Stromal cell of bone marrow (primary cell): ENCODE measurements around the gene THBS2.
"Not testable (repeated sequence)": the region's sequence is repeated elsewhere in the genome, so short reads cannot be mapped to it uniquely, and the experiment has no call there.

ENCODE experiments used
- DNase-seq: peaks from one replicate; pipeline ENCODE4 v3.0.0-alpha.2; 2012; ENCODE audit warnings: low read depth

The THBS2 gene

DNA sequence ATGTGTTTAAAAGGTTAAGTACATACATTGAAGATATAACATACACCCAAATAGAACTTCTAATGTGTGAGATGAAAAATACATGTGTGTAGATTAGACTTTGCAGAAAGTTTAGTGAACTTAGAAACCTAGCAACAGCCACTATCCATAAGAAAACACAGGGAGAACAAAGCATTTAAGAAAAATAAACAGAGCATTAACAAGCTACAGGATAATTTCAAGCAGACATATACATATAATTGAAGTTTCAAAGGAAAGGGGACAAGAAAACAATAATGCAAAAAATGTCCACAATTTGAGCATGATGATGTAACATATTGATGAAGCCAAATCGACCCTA lies 18.2 kb upstream of the THBS2 start:
- no peak for DNase-seq

DNA sequence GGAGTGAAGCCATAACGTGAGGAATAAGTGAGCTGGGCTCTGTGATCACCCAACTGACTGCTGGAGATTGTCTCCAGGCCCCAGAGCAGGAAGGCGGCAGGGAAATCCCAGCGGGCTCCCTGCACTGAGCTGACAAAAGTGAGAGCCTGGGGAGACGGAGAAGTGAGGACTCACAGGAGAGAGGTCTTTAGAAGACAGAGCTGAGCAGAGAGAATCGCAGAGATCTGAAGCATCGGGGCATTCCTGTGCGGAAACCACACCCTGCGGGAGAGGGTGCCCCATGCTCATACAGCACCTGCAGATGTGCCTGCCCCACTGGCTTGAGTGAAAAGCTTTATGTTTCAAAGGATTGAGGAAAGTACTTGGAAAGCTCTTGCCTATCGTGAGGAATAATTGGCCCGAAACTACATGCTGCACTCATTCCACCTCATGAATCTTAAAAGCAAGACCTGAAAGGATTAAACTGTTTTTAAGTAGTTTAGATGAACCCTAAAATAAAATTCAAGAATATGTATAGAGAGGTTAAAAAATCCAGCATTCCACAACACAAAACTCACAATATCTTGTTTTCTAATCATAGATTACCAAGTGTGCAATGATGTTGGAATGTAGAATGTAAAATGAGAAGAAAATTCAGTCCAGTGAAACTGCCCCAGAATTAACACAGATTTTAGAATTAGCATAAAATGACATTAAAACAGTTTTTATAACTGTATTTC lies 17.7 kb upstream of the THBS2 start:
- DNase-seq, result no peak

DNA sequence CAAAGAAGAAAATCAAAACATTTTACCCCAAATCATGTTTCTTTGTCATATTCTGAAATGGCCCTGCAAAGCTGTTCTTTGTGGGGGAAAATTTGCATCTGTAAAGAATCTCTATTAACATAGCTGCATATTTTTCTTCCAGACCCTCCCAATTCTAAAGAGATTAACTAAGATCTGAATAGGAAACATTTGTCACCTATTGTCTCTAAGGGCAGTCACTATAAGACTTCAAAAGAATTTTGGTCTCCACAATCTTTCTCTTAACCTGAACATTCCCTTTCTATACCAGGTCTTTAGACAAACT lies 16.4 kb upstream of the THBS2 start:
- DNase-seq, result not testable (repeated sequence)

DNA sequence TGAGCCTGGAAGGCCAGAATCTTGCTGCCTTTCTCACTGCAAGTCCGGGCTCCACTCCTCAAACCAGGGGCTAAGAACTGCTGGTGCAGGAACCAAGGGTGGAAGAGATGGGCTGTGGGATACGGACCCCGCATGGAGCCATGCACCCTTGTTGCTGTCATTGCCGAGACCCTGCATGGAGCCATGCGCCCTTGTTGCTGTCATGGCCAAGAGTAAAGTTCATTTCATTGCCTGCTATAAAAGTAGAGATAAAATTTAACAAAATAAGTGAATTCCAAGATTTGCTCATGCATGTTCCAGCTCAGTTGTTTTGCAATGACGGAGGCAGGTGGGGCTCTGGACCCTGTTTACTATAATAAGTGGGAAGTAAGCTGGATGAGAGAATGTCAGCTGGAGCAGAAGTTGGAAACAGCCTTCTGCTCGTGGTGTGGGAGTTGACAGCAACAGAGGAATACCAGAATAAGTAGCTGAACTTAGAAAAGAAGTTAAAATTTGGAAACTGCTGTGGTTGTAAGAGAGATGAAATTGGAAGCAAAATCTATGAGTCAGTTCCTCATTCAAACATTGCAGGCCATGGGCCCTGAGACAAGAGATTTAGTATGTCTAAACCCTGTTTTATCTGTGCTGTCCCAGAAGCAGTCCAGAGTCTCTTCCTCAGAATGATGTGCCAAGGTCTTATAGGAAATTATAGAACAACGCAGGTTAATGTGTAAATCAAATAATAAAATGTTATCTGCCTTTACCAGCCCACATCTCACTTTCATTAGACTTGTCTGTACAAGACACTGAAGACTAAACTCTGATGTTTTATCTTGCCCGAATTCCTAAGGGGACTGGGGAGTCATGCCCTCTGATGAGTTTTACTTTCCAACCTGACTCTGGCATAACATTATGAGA lies 15.8 kb upstream of the THBS2 start:
- peak; percentile 66 for DNase-seq

DNA sequence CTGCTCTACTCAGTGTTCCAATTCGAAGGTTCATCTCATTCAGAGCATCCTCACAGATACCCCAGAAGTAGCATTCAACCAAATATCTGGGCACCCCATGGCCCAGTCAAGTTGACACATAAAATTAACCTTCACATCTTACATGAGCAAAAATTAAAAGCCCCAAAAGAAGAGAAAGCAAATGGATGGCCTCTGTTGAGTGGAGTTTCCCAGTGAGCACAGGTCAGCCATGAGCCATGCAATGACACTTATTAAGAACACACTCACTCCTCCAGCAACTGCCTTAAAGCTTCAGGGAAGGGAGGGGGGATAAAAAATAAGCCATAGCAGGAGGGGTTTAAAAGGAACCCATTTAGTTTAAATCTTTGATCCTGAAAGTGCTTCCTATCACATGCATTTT lies 14.6 kb upstream of the THBS2 start:
- no peak for DNase-seq

DNA sequence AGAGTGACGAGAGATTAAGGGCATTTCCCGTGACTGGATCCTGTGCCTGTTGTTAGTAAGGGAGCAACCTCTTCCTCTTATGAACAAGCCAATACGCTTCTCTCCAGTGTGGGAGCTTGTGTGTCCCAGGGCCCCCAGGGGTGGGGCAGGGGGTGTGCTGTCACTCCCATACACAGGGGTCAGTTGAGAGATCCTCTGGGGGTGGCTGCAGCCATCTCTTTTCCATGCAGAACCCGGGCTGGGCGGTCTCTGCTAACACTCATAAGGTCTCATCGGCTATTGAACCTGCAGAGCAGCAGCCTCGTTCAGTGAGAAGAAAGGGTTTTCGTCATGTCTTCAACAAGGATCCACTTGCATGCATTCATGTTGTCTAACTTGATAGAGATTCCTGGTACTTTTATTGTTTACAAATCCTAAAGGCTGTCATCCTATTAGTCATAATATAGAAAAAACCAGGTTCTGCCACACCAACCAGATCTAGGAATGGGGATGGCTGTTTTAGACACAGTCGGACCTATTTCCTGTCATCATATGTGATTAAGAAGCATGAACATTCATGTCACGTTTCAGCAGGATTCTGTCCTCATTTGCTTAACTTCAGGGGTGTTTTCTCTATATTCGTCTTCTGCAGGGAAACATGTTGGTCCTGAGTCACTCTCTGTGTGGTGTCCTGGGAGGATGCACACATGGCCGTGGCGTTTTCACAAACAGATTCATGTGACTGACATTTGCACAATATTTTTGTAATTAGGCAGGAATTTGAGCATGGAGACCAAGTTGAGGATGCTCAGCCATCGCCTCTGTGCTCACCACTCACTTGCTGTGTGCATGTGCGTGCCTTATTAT lies 13.3 kb upstream of the THBS2 start:
- no peak for DNase-seq

DNA sequence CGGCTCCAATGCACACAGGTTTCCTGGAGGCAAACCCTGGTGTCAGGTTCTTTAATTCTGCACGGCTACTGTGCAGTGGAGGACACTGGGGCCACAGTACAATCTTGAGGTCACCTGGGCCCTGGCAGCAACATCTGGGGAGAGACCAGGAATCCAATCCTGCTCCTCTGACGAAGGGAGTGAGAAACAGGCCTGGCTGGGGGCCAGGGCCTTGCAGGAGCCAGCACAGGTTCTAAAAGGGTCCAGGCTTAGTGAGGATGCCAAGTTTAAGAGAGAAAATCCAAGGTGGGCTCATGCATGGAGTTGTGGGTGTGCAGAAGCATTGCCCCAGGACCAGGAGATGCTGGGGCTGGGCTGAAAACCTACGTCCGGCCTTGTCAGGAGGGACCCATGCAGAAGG lies 12.6 kb upstream of the THBS2 start:
- no peak for DNase-seq

DNA sequence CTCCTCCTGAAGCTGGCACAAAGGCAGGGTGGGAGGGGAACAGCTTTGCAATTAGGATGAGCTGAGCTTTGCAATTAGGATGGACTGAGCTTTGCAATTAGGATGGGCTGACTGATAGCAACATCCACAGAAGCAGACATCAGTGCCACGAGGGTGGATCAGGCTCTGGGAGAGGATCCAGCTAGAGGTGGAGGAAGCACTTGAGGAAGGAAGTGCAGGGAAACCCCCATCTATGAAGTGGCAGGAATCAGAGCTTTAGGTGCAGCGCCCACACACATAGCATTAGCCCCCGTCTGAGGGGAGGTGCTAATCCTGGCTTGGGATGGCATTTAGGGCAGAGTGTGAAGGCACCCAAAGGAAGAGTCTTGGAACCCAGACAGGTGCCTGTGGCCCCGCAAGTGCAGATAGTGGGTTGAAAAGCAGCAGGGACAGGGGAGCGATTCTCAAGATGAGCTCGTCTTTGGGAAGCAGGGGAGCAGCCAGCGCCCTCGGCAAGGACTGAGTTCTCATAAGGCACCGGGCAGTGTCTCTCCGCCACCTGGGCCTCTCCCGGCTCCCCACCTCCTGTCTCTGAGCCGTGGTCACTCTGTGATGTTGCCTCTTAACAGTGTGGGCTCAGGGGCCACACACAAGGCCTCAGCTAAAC lies 12.0 kb upstream of the THBS2 start:
- no peak for DNase-seq

DNA sequence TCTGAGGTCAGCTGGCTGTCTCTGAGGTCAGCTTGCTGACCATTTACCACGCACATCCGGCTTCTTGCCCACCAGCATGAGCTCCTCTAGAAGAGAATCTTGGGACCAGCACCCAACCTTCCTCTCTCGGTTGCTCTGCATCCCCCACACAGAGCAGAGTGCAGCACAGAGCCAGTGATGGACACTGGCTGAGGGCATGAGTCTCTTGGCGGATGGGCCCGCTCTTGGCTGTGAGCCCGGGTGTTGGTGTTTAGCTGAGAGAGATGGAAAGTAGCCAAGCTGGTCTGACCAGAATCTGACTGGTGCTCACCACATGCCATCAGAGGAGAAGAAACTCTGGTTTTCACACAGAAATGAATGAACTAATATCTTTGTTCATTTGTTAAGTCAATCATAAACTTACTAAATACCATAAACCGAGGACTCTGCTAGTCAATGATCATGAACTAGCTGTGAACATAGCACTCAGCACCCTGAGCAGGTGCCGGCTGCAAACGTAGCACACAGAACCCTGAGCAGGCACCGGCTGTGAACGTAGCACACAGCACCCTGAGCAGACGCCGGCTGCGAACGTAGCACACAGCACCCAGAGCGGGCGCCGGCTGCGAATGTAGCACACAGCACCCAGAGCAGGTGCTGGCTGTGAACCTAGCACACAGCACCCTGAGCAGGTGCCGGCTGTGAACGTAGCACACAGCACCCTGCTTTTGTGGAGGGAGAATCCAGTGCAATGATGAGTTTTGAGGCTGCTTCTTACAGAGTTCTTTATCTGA lies 10.4 kb upstream of the THBS2 start:
- DNase-seq, result peak; percentile 67

DNA sequence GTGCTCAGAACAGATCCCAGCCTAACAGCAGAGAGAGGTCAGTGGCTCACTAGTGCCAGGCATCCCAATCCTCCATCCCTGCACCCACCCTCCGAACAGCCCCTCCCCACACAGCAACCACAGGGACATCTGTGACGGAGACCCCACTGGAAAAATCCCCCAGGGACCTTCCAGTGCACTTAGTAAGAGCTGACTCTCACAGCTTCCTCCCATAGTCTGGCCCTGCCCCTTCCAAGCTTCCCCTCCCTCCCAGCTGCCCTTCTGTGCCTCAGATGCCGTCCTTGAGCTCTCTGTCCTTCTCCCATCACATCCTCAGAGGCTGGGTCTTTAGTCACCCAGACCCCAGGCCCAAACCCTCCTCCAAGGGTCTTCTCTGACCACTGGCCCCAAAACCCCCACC lies 9.7 kb upstream of the THBS2 start:
- no peak for DNase-seq

DNA sequence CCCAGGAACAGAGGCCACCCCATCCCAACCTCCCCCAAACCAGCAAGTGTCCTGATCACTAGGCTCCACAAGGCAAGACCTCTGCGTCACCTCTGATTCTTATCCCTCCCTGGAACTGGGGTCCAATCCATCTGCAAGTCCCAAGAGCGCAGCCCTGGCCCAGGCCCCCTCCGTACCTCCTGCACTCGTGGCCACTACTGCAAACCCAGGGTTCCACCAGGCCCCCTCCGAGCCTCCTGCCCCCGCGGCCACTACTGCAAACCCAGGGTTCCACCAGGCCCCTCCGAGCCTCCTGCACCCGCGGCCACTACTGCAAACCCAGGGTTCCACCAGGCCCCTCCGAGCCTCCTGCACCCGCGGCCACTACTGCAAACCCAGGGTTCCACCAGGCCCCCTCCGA lies 9.0 kb upstream of the THBS2 start:
- not testable (repeated sequence) for DNase-seq

DNA sequence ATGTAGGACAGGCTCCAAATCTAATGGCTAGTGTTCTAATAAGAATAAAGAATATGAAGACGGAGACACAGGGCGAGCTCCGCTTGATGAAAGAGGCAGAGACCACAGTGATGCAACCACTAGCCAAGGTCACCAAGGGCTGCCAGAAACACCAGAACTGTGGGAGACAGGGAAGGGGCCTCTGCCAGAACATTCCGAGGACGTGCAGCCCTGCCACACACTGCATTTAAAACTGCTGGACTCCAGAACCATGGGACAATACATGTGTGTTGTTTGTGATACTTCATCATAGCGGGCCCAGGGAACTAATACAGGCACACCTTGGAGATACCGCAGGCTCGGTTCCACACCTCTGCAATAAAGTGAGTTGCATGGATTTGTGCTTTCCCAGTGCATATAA lies 2.9 kb upstream of the THBS2 start:
- no peak for DNase-seq

DNA sequence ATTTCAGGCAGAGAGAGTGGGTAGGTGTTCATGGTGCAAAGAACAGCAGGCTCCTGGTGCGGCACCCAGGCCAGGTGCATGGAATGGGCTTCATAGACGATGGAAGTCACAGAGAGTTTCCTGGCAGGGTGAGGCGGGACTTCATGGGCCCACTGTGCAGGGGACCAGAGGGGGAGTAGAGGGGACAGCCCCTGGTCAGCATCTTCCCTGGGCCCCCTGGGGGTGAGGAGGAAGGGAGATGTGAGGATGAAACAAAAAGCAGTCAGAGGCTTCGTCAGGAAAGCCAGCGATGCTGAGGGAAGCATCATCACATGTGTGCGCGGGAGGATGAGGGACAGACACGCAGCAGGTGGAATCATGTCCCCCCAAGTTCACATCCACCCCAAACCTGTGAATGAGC lies 2.4 kb upstream of the THBS2 start:
- DNase-seq, result no peak

DNA sequence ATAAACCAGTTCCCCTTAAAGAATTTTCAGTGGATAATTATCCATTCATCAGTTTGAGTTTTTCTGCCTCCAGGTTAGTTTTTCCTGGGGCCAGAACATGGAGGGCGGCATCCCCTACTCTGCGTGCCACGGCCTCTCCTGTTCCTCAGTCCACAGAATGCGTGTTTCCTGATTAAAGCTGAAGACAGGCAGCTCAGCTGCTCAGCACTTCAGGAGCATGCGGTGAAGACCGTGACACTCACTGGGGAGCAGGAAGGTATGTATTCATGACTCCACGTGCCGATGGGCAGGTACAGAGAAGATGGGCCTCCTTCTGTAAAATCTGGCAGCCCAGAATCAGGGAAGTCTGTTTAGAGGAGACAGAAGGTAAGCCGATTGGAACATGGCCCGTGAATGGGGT lies 2.0 kb upstream of the THBS2 start:
- no peak for DNase-seq

DNA sequence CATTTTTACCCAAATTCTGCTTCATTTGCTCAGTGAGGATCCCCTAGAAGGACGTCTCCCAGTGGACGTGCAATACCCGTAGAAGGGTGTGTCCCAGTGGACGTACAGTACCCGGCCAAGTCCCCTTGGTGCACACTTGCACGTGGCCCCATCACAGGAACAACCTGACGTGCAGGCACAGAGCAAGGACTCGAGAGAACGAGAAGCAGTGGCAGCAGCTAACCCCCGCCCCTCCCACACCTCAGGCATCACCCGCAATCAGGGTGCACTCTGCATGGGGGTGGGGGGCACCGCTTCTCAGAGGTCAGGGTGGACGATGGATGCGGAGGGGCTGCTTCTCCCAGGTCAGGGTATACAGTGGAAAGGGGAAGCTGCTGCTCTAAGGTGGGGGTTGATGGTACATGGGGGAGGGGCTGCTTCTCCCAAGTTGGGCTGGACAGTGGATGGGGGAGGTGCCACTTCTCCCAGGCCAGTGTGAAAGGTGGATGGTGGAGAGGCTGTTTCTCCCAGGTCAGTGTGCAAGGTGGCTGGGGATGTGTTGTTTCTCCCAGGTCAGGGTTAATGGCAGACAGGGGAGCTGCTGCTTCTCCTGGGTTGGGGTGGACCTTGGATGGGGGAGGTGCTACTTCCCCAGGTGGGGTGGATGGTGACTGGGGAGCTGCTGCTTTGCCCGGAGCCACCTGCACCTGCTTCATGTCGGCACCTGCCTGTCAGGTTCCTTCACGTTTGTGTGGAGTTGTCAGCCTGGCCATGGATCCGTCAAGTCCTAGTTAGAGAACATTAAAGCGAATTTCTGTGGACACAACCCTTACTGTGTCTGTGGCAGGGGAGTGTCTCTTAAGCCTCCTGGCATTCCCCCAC lies 1.0 kb upstream of the THBS2 start:
- DNase-seq, result no peak

DNA sequence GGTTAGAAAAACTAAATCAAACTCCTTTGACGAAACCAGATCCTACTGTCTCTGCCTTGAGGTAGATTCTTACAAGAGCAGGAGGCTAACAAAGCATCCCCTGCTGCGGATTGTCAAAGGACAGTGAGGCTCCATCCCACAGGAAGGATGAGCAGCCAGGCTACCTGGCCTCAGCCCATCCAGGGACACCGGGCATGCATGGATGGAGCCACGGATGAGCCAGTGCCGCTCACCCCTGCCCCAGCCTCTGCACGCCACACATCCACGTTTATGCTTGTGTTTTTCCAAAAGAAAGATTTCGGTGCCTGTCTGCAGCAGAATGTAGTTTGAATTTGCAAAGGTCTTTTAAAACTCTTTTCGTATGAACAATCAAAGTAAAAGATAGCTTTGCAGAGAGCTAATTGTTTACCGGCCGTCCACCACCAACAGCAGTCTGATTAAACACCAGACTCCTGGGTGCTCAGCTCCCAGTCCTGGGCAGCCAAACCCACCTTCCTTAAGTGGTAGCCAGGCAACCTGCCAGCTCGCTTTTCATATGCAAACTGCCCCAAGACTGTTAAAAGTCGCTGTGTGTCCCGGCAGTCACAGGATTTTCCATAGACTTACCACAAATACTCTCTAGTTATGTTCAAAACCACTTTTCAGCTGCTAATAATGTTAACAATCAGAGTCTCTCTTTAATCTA lies 999 bp downstream of the THBS2 start:
- no peak for DNase-seq

DNA sequence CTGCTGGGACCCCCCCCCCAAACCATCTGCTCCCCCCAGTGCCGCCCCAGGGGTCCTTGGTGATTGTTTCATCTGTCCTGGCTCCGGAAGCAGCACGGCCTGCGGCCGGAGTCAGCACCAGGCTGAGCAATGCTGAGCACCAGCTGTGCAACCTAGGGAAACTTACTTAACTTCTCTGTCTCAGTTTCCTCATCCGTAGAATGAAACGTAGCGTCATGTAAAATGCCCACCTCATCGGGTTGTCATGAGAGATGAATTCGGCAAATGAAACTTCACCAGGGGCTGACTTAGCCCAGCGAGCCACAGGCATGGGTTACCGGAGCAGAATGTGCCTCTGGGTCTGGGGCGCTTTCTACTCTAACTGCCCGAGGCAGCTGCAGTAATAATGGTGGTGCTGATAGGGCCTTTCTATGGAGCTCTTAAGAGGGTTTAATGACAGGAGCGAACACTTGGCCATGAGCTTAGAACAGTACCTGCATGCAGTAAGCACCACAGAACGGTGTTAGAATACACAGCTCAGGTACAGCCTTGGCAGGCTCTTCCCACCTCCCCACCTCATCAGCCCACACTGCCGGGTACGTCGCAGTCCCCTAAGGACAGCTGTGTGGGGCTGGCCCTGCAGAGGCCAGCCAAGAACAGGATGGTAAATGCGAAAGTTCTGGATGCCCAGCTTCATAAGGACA lies 1.7 kb downstream of the THBS2 start:
- no peak for DNase-seq

DNA sequence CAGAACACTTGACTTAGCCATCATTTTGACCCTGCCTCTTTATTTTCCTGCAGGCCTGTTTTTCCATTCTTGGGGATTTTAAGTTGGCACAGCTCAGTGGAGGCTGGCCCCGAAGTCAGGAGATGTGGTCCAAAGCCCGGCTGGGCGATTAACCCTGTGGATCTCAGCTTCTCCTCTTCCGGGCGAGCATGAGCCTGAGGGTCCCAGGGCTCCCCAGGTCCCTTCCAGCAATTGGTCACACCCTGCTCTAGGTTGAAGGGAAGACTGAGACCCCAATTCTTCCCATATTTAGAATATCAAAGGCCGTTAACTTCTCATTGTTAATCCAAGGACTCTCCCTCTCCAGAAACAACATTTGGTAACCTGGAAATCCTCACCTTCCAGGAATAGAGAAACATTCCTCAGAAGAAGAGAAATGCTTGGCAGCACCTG lies 2.3 kb downstream of the THBS2 start:
- no peak for DNase-seq

DNA sequence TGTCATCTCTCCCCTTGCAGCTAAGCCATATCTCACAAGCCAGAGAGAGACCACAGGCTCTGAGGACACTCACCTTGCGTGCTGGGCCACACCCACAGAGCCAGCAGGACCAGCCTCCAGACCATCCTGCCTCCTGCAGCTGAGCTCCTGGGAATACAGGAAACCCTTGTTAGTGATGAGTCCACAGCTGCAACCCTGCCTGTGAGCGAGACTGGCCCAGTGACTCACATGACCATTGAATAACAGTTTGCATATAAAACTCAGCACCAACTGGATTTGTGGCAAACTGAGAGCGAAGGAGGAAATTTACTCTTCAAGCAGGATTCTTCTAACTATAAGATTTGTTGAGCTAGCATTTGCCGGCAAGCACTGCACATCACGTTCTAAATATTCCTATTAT lies 3.0 kb downstream of the THBS2 start:
- peak; percentile 74 for DNase-seq
